ENCODE results near the gene CHID1.
A peak's percentile ranks its signal among the peaks of the same experiment; 100 is the strongest.

CHID1 gene

DNA sequence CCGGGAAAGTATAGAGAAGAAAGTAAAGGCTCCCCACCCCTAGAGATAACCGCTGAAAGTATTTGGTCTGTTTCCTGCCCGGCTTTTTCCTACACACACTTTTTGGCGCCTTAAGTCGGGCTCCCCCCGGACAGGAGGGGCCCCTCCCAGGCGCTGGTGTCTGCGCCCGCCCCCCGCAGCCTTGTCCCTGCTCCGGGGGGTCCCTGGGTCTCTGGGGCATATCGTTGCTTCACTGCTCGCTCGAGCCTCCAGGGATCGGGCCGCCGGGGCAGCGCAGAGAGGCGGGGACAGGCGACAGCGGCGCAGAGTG lies 83.8 kb downstream of the CHID1 start:
- H3K27me3 Mint-ChIP-seq (ENCODE audit: low read depth, poor library complexity): peaks cover 65% of the 10 kb centered on the region
- peaks cover 14% of the 10 kb centered on the region for H3K36me3 Mint-ChIP-seq (ENCODE audit: low read depth)
- TF ChIP-seq, protein P1, sequence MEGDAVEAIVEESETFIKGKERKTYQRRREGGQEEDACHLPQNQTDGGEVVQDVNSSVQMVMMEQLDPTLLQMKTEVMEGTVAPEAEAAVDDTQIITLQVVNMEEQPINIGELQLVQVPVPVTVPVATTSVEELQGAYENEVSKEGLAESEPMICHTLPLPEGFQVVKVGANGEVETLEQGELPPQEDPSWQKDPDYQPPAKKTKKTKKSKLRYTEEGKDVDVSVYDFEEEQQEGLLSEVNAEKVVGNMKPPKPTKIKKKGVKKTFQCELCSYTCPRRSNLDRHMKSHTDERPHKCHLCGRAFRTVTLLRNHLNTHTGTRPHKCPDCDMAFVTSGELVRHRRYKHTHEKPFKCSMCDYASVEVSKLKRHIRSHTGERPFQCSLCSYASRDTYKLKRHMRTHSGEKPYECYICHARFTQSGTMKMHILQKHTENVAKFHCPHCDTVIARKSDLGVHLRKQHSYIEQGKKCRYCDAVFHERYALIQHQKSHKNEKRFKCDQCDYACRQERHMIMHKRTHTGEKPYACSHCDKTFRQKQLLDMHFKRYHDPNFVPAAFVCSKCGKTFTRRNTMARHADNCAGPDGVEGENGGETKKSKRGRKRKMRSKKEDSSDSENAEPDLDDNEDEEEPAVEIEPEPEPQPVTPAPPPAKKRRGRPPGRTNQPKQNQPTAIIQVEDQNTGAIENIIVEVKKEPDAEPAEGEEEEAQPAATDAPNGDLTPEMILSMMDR (IDR thresholded peaks at IDR 0.05): no peak
- DNase-seq: no peak
- H3K9me3 Mint-ChIP-seq: no peaks in the 10 kb centered on the region
- peak overlapping the region; percentile 69 for H3K4me3 Mint-ChIP-seq
- H3K4me1 Mint-ChIP-seq: peaks cover 29% of the 10 kb centered on the region
- no peak overlapping the region for H3K27ac Mint-ChIP-seq

GRCh38 chr11:826227-826621 lies 84.4 kb downstream of the CHID1 start:
- DNase-seq: no peak
- TF ChIP-seq, protein P1 (IDR thresholded peaks at IDR 0.05): no peak
- Mint-ChIP-seq H3K4me3 (peak overlapping the region; percentile 69), H3K27ac (no peak overlapping the region), H3K4me1 (peaks cover 23% of the 10 kb centered on the region), H3K36me3 (ENCODE audit: low read depth) (peaks cover 14% of the 10 kb centered on the region), H3K9me3 (no peaks in the 10 kb centered on the region), H3K27me3 (ENCODE audit: low read depth, poor library complexity) (peaks cover 59% of the 10 kb centered on the region)

- Mint-ChIP-seq H3K4me3 (no peak overlapping the region), H3K9me3 (no peaks in the 10 kb centered on the region), H3K36me3 (ENCODE audit: low read depth) (peaks cover 14% of the 10 kb centered on the region), H3K27me3 (ENCODE audit: low read depth, poor library complexity) (peaks cover 53% of the 10 kb centered on the region), H3K4me1 (peaks cover 26% of the 10 kb centered on the region), H3K27ac (no peak overlapping the region)
- no peak for DNase-seq
- TF ChIP-seq, protein P1 (IDR thresholded peaks at IDR 0.05): no peak
Measured at GRCh38 chr11:825366-826226, 85.0 kb downstream of the CHID1 start.

DNA sequence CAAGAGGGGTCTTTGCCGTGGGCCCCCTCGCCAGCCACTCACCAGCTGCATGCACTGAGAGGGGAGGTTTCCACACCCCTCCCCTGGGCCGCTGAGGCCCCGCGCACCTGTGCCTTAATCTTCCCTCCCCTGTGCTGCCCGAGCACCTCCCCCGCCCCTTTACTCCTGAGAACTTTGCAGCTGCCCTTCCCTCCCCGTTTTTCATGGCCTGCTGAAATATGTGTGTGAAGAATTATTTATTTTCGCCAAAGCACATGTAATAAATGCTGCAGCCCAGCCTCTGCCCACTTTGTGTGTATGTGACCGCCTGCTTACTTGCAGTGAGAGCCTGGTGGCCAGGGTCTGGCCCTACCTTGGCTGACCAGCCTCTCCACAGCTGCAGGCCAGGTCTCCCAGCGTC lies 85.7 kb downstream of the CHID1 start:
- TF ChIP-seq, protein P1 (IDR thresholded peaks at IDR 0.05): no peak
- Mint-ChIP-seq H3K4me3 (no peak overlapping the region), H3K4me1 (peaks cover 26% of the 10 kb centered on the region), H3K36me3 (ENCODE audit: low read depth) (peaks cover 14% of the 10 kb centered on the region), H3K27me3 (ENCODE audit: low read depth, poor library complexity) (peaks cover 47% of the 10 kb centered on the region), H3K9me3 (no peaks in the 10 kb centered on the region), H3K27ac (no peak overlapping the region)
- no peak for DNase-seq

DNA sequence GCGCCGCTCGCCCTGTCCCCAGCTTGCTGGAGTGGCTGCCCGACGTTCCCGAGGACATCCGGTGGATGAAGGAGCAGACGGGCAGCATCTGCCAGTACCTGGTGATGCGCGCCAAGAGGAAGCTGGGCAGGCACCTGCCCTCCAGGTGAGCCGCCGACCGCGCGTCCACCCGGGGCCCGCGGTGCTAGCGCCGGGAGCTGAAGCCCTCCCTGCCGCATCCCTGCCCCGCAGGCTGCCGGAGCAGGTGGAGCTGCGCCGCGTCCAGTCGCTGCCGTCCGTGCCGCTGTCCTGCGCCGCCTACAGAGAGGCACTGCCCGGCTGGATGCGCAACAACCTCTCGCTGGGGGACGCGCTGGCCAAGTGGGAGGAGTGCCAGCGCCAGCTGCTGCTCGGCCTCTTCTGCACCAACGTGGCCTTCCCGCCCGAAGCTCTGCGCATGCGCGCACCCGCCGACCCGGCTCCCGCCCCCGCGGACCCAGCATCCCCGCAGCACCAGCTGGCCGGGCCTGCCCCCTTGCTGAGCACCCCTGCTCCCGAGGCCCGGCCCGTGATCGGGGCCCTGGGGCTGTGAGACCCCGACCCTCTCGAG lies 86.2 kb downstream of the CHID1 start:
- H3K36me3 Mint-ChIP-seq (ENCODE audit: low read depth): peaks cover 14% of the 10 kb centered on the region
- no peaks in the 10 kb centered on the region for H3K9me3 Mint-ChIP-seq
- TF ChIP-seq, protein P1 (IDR thresholded peaks at IDR 0.05): no peak
- no peak overlapping the region for H3K27ac Mint-ChIP-seq
- peaks cover 25% of the 10 kb centered on the region for H3K4me1 Mint-ChIP-seq
- H3K27me3 Mint-ChIP-seq (ENCODE audit: low read depth, poor library complexity): peaks cover 41% of the 10 kb centered on the region
- no peak overlapping the region for H3K4me3 Mint-ChIP-seq
- DNase-seq: no peak
